T-helper 2 cell treated with Interferon-gamma antibody and Interleukin-4, amounts not matched to agents 100 ng/mL and 5 ng/mL, for 36 hours (primary cell): ENCODE data around the gene KIRREL3. TPM values are rescaled to one million over a fixed set of nuclear protein-coding genes. Genes with fewer than 3 reads are reported as not detected.

Source experiments
- intact Hi-C: fragments of 100-400 bp; cut with micrococcal nuclease; formaldehyde crosslinking; loops from one replicate; pipeline ENCODE4 v1.15.1; 2023
- total RNA-seq: library from RNA; stranded (reverse); gene quantifications from 2 replicates; pipeline ENCODE4 v1.2.3, GENCODE V29; 2022

KIRREL3 gene
- total RNA-seq, 1 donor from 2014 or later = not detected

DNA sequence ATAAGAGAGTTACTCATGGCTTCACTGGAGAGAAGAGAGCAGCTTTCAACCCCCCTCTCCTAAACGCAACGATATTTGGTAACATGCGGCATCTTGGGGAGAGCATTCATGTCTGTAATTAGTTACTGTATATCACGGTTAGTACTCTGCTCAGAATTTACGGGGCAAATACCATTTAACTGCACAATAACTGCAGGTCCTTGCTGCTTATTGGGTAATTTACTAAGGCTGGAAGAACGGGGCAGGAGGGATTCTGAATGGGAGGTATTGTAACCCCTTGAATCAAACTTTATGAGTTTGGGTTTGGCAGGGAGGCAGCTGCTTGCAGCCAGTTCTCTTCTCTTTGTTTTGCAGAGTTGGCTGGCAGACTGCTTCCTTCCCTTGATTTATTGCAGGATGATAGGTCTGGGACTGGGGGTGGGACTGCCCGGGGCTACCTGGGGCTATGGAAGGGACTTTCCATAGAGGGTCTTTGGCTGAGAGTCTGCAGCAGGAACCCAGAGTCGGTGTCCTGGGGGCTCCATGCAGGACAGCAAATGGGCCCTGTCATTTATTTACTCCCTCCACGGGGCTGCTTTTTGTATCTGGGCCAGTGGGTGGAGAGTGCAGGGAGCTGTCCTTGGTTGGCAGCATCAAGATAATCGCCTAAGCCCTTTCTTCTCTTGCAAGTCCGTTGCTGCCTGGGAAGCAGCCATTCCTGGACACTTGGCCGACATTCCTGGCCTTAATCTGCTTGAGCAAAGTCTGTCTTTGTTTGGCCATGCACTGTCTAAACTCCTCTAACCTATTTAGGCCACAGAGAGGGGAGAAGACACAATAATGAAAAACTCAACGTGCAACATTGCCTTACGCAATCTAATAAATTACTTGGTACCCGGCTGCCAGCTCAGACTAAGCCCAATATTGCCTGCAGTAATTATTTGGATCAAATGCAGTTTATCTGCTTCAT, 456.2 kb downstream of the KIRREL3 start:
- intact Hi-C loops = no loop called here

DNA sequence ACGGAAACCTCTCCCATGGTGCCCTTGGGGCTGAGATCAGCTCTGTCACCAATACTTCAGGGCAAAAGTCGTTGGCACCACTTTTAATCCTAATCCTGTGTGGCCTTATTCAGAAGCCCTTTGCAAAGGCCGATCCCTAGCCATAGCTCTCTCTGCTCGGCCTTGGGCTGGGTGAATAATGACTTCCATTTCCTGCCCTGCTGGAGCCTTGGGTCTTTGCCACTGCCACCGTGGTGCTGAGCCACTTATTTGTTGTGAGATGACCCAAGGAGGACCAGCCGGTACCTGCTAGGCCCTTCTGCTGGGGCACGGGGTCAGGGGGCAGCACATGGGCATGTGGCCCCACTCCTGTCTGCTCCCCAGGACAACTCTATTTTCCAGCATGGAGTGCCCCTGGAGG, 456.9 kb downstream of the KIRREL3 start:
- intact Hi-C loops = no loop called here

DNA sequence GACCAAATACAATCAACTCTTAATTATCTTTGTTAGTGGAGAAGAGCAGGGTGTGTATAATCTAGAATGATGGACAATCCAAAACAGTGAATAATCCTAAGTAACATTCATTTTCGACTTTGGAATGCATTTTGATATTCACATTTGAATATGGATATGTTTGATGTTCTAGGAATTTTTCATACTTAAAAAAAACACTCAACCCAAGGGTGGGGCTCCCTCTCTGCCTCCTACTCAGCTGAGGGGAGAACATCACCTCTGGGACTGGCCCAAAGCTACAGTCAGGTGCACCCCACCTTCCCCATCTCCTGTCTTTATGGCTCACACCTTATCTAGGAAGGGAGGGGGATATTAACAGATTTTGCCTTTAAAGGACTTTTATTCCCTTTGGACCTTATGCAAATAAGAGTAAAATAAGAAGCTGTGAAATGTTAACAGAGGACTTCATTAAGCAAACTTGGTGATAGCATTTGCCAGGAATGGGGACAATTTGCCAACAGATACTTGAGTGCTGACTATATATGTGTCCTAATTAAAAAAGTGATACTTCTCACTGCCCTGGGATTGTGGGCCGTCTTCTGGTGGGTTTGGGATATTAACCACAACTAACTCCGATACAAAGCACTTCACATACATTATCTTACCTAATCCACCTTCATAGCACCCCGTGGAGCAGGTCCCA, 458.1 kb downstream of the KIRREL3 start:
- intact Hi-C loops = no loop called here

DNA sequence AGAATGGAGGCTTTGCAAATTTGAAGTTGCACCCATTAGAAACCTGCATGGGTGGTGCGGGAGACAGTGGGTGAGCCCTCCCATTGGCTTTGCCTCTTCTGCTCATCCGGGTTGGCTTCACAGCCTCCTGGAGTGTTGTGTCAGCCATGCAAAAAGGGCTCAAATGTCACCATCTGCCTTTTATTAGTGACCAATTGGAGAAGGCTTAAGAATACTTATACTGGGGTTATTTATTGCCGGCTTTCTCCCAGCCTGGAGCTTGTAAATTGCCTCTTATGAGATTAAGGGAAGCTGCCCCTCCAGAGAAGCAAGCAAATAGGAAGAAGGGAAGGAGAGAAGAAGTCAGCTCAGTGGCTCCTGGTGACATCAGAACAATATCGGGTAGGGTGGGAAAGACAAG, 462.5 kb downstream of the KIRREL3 start:
- intact Hi-C loops = no loop called here

DNA sequence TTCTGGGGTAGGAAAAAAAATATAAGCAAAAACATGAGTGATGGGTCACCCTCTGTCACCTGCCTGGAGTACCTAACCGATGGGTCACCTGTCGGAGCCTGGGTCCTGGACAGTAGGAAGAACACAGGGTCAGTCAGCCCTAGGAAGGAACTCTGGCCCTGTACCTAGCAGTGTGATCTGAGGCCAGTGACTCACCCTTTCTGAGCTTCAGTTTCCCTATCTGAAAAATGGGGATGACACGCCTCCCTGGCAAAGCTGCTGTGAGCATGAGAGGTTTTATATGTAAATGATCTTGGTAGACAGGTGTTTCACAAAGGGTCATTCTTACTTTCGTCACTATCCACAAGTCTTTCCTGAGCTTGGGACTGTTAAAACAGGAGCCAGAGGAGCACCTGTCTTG, 463.1 kb downstream of the KIRREL3 start:
- intact Hi-C loops = no loop called here

DNA sequence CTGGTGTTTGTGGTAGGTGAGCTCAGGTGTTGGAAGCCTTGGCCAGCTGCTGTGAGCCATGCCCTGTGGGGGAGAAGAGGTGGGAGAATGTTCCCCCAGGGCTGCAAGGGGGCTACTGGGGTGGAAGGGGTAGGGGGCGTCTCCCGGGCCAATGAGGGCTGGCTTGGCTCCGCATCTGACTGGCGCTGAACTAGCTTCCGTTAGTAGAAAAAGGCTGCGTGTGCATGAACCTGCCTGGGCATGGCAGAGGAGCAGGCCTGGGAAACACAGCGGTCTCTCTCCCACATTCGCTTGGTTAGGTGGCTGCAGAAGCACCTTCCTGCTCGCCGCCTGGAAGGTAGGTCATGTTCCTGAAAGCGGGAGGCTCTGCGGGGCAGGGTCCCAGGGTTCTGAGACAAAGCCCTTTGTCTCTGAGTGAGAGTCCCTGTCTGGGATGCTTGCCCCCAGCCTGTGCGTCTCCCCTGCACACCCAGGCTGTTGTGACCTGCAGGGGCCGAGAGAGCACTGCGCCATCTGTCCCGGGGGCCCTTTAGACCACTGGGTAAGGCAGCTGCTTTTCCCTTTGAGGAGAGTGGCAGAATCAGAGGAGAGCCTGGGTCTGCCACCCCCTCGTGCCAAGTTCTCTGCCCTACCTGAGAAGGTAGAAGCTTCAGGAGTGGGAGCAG, 466.3 kb downstream of the KIRREL3 start:
- intact Hi-C loops = no loop called here

DNA sequence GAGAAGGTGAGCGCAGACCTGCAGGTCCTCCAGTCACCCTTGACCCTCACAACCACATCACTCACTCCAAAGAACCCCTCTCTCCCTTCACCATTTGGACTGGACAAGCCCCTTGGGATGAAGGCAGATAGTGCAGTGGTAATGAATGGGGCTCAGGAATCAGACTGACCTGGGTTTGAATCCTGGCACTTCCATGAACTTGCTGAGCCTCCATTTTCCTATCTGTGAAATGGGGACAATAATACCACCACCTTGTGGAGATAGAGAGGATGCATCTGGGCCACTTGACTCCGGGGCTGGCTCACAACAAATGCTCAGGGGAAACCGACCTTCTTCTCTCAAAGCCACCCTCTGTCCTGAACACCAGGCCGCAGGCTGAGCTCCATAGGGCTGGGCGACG, 467.0 kb downstream of the KIRREL3 start:
- intact Hi-C loops = no loop called here

DNA sequence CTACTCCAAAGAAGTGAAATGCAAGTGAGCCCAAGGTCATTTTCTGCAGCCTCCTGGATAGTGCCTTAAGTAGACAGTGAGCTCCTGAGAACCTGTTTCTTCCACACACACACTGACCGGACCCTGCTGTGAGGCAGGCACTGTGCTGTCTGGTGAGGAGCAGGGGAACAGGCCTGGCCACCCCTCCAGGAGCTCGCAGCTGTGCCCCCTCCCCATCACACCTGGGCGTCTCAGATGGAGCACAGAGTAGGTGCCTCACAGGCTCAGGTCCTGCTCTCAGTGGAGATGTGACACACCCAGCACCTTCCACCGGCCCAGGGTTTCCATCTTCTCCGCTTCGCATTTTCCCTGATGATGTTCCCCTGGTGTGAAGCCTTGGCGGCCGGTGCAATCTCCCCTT, 470.2 kb downstream of the KIRREL3 start:
- intact Hi-C loops = no loop called here

DNA sequence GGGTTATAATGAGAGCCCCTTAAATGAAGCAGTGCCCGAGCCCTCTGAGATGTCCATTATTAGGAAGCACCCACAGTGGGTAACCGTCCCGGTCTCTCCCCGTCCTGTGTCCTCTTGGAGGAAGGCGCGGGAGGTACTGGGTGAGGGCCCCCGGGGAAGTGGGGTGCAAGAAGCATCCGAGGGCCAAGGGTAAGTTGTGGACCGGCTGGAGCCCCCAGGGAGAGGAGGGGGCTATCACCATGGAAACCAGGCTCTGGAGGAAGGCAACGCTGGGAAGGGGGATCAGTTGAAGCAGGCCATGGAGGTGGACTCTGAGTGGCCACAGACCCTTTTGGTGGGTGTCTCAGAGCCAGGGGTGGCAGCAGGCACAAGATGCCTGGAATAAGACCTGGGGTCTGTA, 471.5 kb downstream of the KIRREL3 start:
- intact Hi-C loops = no loop called here

DNA sequence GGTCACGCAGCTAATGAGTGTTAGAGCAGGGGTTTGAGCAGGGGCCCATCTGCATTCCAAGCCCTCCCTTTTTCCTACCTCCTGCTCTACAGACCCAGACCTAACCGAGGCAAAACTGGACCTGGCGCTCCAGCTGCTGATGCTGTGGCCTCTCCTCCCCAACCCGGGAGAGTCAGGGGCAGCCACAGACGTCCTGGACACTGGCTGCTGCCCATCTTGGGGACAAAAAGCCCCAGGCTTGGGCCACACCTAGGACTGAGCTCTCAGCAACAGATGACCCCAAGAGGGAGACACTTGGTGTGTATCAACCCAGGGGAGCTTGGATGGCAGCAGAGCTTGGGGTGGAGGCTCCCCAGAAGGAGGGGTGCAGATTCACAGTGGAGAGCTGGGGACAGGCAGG, 472.5 kb downstream of the KIRREL3 start:
- intact Hi-C loops = no loop called here

DNA sequence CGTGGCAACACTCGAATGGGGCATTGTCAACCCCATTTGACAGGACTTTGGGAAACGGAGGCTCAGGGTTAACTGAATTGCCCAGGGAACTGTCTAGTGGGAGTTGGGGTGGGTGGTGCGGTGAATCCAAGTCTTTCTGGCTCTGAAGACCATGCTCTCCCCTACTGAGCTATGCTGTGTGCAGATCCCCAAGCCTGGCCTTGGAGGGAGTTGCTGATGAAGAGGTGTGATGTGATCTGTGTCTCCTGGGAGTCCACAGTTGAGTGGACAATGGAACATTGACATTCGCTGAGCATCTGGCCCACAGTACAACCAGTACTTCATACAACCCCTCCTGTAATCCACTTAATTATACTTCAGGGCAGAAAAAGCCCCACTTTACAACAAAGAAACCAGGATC, 472.9 kb downstream of the KIRREL3 start:
- intact Hi-C loops = no loop called here

DNA sequence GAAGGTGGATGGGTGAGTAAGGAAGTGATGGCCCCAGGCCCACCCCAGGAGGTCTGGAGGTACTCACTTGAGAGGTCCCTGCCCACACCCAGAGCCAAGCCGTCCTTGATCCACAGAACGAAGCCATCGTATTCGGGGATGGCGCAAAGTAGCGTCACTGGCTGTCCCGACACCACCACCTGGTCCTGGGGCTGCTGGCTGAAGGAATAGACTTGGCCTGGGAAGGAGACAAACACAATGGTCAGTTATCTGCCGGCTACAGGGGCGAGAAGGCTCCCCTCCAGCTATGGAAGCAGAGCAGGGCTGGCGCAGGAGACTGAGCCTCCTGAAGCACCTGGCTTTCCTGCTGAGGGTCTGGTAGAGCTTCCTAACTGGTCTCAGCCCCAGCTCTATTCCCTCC, 474.1 kb downstream of the KIRREL3 start:
- intact Hi-C loops = no loop called here

DNA sequence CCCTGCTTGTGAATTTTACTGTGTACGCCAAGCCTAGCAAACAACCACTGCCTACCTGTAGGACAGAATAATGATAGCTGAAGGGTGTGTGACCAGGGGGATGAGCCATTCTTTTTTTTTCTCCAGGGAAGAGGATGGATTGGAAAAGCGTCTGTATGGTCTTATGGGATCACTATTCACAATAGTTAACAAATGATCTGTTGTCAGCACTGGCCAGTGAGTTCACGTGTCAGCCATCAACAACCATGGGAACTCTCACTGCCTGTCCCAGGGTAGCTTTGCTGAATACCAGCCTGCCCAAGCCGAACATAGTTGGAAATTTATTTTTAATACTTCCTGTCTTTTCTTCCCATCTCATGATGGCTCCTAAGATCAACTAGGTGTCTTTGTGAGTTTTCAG, 474.9 kb downstream of the KIRREL3 start:
- intact Hi-C loops = no loop called here

DNA sequence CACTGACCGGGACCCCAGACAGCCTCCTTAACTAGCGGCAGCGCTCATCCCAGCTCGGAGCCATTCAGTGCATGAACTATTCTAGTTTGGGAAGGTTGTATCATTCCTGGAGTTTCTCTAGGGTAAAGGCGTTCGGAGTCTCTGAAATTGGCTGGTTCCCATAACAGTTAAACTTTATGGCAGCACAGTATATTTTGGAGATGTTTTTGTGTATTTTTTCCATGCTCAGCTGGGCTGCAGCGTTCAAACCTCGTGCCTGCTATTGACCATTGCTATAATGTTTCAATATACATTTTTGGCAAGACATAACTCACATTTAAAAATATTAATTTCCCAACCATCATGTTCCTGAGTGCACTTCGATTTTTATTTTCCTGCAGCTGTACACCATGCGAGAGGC, 475.4 kb downstream of the KIRREL3 start:
- intact Hi-C loops = no loop called here

DNA sequence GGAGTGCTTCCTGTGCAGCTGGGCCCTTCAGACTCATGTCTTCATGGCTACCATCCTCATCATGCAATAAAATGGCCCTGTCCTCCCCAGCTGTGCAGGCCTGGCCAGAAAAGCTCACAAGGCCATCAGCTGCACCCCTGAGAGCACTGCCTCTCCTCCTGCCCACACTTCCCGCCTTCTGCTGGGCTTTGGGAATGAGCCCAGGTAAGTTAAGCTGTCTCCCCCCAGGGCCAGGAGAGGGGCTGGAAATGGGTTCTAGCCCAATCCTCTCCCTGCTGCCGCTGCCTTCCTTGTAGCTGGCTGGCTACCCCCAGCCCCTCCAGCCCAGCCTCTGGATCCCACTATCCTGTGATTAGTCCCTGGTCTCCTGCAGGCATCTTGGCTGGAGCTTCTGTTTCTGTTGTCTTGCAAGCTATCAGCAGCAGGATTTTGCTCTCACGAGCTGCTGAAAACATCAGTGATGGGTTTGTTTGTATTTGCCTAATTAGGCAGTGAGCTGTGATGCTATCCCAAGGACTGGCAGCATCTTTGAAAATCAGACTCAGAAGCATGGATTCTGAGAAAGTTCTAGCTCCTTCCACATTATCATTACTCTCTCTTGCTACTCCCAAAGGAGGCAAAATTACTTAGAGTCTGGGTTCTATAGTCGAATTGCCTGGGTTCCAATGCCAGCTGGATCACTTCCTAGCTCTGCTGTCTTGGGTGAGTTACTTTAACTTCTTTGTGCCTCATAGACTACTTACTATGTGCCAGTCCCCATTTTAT, 476.9 kb downstream of the KIRREL3 start:
- intact Hi-C loops = no loop called here

DNA sequence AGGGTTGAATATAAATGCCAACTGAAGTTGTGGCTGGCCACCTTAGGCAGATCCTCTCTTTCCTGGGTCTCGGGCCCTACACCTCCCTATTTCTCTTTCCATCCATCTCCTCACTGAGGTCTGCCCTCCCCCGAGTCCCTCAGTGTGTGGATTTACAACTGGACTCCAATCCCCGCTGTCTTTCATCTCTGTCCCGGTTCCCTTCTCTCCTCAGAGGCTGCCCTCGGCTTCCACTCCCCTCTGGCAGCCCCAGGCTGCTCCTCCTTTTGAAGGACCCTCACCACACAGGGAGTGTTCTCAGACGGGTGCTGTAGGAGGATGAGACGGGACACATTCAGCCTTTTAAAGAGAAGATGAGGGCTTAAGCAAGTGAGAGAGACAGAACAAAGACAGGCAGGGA, 478.0 kb downstream of the KIRREL3 start:
- intact Hi-C loops = no loop called here

DNA sequence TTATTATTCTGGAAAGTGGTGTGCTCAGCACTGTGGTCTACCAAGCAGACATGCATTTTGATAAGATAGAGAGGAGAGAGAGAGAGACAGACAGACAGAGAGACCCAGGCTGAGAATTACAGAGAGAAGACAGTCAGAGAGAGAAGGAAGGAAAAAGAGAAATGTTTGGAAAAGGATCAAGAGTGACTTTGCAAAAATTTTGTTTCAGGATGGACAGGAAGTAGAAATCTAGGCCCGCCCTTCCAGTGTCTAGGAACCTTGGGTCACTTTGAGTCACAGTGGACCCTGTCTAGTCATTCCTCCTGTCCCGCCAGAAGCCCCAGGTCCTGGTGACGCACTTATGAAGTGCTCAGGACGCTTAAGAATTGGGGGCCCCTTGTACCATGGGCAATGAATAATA, 478.4 kb downstream of the KIRREL3 start:
- intact Hi-C loops = no loop called here

DNA sequence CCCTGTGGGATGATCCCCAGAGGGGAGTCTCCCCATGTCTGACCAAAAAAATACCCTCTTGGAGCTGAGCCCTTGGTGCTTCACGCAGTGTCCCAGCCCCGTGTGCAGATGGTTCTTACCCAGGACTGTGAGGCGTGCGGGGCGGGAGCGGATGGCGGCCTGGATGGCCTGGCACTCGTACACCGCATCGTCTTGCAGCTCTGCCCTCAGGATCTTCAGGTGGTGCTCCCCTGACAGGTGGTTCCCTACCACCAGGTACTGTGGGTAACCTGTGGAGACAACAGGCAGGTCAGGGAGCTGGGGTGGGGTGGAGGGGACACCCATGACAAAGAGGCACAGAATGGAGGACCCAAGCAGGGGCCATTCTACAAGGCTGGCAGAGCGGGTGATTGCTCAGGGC, 479.4 kb downstream of the KIRREL3 start:
- intact Hi-C loops = no loop called here

DNA sequence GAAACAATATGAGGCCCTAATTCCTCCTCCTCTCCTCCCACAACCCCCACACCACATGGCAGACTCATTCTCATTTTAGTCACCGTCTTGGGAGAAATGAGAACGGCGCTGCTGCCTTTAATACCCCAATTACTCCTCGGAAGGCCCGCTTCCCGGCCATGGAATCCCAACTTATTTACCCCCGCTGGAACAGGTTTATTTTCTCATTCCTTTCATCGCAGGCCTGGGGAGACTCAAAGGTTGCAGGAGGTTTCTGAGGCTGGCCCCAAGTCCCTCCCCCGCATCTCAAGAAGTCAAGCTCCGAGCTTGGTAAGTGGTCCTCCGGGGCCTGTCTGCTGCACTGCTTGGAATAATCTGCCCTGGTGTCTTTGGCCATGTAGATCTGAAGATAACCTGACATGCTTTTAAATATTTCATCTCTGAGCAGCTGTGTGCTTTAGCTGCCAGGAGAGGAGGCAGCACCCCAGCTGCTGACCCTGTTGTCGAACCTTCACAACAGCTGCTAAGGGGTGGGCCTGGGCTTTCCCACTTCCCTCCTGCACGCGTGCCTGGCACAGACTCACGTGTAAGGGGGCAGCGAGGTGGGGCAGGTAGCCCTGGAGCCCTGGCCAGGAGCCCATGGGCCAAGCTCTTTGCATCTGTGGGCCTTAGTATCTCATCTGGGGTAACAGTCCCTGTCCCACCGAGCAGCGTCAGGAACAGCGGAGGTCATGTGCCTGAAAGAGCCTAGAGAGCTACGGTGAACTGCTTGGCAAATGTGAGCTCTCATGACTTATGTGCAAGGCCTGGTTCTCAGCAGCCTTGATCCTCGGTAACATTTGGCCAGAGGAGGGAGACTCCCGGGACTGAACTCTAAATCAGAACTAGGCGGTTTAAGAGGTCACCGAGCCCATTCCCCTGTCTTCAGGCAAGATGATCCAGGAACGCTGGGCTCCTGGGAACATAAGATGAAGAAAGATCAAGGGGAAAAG, 480.5 kb downstream of the KIRREL3 start:
- intact Hi-C loops = no loop called here

DNA sequence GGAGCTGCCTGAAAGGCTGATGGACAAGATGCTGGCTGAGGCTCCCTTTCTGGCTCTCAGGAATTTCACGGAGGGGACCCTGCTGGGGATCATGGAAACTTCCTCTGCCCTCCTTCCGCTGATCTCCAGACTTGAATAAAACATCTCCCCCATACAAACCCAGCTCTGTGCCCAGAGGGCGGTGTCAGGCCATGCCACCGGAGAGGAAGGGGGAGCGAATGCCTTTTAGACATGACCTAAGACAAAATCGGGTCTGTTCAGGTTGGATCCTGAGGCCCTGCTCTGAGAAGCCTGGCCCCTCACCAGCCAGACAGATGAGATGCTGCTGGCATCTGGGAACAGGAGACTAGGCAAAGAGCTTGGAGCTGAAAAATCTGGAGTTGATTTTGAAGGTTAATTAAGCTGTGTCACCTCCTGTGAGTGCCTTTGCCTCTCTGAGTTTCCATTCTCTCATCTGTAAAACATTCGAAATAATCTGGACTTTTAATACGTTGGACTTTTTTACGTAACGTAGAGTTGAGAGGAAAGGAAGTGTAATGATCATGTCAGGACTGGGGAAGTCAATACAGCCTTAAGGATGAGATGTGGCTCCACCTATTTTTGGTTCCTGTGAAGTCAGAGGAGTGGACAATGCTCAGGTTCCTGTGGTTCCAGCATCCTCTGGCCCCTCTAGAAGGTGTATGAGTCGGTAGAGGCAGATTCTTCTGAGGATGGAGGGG, 481.4 kb downstream of the KIRREL3 start:
- intact Hi-C loops = no loop called here
